ENCODE data around the gene GAB2. TPM values are rescaled to one million over a fixed set of nuclear protein-coding genes. Genes with fewer than 3 reads are reported as not detected.
"Not testable (repeated sequence)": the region's sequence is repeated elsewhere in the genome, so short reads cannot be mapped to it uniquely, and the experiment has no call there.

Gene GAB2
- total RNA-seq, 2 donors from 2014 or later: 6.5 to 11.4 TPM

DNA sequence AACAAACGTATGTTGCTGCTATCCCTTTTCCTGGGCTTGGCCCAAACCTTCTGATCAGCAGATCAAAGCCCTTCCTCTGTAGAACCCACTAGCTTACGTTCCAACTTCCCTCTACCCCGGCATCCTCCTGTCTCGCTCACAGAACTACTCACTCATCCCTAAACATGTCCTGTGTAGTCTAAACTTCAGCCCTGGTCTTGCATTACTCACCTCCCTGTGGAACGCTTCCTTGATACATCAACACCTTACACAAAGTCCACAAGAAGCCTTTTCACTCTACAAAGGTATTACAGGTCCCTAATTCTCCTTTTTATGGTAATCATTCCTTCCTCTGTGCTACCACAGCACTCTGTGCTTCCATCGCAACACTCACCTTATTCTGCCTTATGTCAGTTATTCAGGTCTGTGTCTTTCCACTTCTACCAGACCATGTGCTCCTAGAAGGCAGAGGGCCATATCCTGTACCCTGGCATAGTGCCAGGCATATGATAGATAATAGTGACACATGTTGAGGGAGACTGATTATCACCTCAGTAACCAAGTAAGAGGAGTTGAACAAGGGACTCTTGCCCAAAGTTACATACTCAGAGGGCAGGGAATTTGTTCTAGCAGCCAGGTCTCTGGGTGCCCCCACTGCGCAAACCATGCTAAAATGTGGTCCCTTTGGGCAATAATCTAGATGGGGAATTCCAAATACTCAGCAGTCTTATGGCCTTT lies 187.3 kb downstream of the GAB2 start:
- H3K27me3 Mint-ChIP-seq: no peaks in the 10 kb centered on the region
- no peaks in the 10 kb centered on the region for H3K9me3 Mint-ChIP-seq
- H3K36me3 Mint-ChIP-seq (ENCODE audit: low read depth): no peaks in the 10 kb centered on the region
- H3K4me3 Mint-ChIP-seq: no peak overlapping the region
- no peak overlapping the region for H3K27ac Mint-ChIP-seq
- no peak for ATAC-seq (replicated peaks)
- H3K4me1 Mint-ChIP-seq: no peaks in the 10 kb centered on the region

DNA sequence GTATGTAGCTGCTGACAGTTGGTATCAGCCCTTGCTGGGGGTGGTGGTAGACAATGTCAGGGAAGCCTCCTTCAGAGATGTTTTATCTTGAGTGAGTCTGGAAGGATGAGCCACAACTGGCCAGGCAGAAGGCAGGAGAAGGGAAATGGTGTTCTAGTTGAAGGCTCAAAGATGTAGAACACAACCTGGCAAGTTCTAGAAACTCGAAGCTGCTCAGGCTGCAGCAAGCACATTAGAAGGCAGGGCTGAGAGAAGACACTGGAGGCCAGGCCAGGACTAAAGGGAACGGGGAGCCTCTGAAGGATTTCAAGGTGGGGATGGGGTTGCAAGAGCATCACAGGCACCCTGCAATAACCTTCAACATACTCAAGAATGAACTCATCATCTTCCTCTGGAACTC lies 188.5 kb downstream of the GAB2 start:
- no peaks in the 10 kb centered on the region for H3K27me3 Mint-ChIP-seq

DNA sequence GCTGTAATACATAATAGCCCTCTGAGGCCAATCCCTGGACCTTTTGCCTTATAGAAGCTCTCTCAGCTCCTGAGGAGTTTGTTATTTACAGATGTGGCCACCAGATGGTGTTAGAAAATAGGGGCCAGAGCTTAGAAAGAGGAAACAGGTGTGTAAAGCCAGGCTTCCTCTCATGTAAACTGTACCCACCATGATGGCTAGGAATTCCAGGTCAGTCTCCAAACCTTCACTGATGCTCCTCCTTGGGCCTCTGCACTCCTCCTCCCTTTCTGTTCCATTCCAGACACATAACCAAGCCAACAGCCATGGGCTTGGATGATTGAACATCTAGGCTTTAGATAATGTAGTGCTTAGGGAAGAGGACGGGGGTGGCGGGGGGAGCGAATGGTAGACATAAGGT lies 189.2 kb downstream of the GAB2 start:
- no peaks in the 10 kb centered on the region for H3K36me3 Mint-ChIP-seq (ENCODE audit: low read depth)
- H3K27ac Mint-ChIP-seq: no peak overlapping the region
- no peaks in the 10 kb centered on the region for H3K4me1 Mint-ChIP-seq
- H3K9me3 Mint-ChIP-seq: no peaks in the 10 kb centered on the region
- ATAC-seq (replicated peaks): no peak
- no peaks in the 10 kb centered on the region for H3K27me3 Mint-ChIP-seq
- no peak overlapping the region for H3K4me3 Mint-ChIP-seq

More for the DNA sequence above, 188.5 kb downstream of the GAB2 start:
- Mint-ChIP-seq H3K4me1 (no peaks in the 10 kb centered on the region), H3K4me3 (no peak overlapping the region), H3K27ac (no peak overlapping the region), H3K36me3 (ENCODE audit: low read depth) (no peaks in the 10 kb centered on the region), H3K9me3 (no peaks in the 10 kb centered on the region)
- ATAC-seq (replicated peaks): no peak

DNA sequence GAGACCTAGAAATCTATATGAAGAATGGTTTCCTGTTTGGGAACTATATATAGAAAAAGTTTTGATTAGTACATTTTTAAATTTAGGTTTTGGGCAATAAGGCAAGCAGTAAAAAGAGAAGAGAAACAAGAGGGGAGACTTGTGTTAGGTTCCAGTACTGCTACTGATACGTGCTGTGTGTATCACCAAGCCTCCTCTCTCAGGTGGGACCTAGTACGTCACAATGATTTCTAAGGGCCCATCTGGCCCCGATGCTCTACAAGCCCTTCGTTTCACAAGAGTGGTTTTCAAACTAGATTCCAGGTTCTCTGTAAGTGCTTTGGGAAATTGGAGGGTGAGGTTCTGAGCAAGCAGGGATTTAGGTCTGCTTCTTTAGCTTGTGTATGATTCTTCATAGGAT lies 189.7 kb downstream of the GAB2 start:
- no peak overlapping the region for H3K4me3 Mint-ChIP-seq
- ATAC-seq (replicated peaks): no peak
- H3K27ac Mint-ChIP-seq: no peak overlapping the region
- H3K27me3 Mint-ChIP-seq: no peaks in the 10 kb centered on the region
- no peaks in the 10 kb centered on the region for H3K9me3 Mint-ChIP-seq
- no peaks in the 10 kb centered on the region for H3K36me3 Mint-ChIP-seq (ENCODE audit: low read depth)
- H3K4me1 Mint-ChIP-seq: no peaks in the 10 kb centered on the region

DNA sequence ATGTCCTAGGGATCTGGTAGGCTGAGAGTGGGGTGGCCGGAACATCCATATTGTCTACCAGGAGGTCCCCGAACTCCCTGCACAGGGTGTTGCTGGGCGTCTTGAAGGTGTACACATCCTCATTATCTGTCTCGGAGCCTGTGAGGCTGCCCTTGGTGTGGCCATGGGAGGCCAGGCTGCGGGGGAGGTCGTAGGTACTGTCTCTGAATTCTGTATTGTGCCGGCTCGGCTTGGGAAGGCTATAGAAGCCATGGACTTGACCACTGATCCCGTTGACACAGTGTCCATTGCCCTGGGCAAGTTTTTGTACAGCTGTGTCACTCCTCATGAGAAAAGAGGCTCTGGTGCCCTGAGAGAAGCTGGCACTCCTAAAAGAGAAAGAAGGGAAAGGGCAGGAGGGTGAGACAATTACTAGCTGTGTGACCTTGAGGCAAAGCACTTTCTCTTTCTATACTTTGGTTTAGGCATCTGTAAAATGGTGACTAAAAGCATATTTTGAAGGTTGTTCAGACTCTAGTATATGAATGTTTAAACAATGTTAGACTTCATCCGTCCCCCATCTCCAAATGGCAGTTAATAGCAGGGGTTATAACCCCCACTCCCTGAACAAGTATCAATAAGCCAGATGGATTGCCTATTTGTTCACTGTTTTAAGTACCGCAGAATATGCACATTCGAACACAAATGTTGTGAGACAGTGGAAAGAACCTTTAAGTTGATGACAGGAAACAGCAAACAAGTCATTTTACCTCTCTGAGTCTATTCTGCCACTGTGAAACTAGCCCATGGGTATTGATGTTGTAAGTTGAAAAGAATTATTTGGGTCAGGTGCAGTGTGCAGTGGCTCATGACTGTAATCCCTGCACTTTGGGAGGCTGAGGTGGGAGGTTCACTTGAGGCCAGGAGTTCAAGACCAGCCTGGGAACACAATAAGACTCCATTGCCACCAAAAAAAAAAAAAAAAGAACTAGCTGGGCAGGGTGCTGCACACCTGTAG lies 190.6 kb downstream of the GAB2 start:
- peak; percentile 82 for ATAC-seq (replicated peaks)
- no peaks in the 10 kb centered on the region for H3K27me3 Mint-ChIP-seq
- no peaks in the 10 kb centered on the region for H3K36me3 Mint-ChIP-seq (ENCODE audit: low read depth)
- no peak overlapping the region for H3K4me3 Mint-ChIP-seq
- peak overlapping the region; percentile 56 for H3K27ac Mint-ChIP-seq
- no peaks in the 10 kb centered on the region for H3K4me1 Mint-ChIP-seq
- no peaks in the 10 kb centered on the region for H3K9me3 Mint-ChIP-seq

DNA sequence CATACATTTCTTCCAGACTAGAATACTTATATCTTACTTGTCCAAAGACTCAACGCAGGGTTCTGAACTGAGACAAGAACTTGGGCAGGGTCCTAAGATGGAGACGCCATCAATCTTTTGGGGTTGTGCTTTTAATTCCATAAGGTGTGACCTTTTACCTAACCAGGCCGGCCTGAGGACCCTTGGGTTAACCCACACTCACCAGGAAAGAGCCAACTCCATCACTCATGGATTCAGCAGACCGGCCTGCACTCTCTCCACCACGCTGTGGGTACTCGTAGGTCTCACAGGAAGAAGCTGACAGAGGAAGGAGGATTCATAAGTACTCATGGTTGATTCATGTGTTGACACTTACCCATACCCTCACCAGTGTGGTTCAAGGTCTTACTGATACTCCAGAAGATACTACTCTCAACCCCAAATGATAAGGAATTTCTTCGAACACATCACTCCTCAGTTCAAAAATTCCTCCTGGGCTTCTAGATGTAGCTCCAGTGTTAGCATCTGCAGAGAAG lies 192.7 kb downstream of the GAB2 start:
- no peaks in the 10 kb centered on the region for H3K36me3 Mint-ChIP-seq (ENCODE audit: low read depth)
- no peaks in the 10 kb centered on the region for H3K9me3 Mint-ChIP-seq
- peak; percentile 52 for ATAC-seq (replicated peaks)
- H3K4me1 Mint-ChIP-seq: no peaks in the 10 kb centered on the region
- H3K27ac Mint-ChIP-seq: peak overlapping the region; percentile 7
- H3K4me3 Mint-ChIP-seq: no peak overlapping the region
- H3K27me3 Mint-ChIP-seq: no peaks in the 10 kb centered on the region

DNA sequence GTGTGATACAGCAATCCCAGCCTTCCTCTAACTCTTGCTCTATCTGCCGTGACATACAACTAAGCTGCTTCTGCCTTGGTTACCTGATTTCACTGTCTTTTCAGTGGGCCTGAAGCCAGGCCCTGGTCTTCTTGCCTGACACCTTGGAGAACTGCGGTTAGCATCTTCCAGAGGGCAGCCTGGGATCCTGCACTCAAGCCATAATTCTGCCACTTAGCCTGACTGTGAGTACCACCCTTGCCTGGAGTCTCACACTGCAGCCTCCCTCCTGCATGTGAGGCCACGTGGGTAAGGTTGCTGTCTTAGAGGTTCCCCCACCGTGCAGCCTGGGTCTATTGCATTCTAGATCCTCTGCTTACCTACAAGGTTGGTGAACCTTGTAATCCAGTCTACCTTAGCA lies 193.1 kb downstream of the GAB2 start:
- no peaks in the 10 kb centered on the region for H3K9me3 Mint-ChIP-seq
- no peaks in the 10 kb centered on the region for H3K4me1 Mint-ChIP-seq
- H3K27ac Mint-ChIP-seq: peak overlapping the region; percentile 7
- H3K27me3 Mint-ChIP-seq: no peaks in the 10 kb centered on the region
- H3K4me3 Mint-ChIP-seq: no peak overlapping the region
- ATAC-seq (replicated peaks): no peak
- H3K36me3 Mint-ChIP-seq (ENCODE audit: low read depth): no peaks in the 10 kb centered on the region

DNA sequence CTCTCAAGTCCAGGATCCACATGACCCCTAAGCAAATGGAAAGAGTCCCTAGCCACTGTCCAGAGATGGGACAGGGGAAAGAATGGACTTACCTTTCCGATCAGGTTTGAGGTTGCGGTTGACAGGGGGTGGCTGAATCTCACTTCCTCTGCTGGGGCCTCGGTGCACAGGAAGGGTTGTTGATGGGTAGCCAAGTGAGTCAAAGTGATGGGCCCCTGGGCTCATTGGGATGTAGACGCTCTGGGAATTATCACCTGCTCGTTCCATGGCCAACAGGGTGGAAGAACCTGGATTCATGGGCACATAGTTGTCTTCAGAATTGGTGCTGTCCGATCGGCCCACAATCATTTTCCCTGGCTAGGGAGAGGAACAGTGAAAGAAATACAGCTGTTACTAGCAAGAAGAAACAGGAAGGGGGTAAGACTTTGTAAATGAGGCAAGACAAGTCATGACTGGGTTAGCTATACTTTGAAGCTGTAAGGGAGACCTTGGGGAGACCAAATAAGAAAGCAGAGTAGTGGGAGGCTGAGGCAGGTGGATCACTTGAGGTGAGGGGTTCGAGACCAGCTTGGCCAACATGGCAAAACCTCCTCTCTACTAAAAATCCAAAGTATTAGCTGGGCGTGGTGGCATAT lies 194.2 kb downstream of the GAB2 start:
- no peak overlapping the region for H3K4me3 Mint-ChIP-seq
- no peaks in the 10 kb centered on the region for H3K4me1 Mint-ChIP-seq
- no peaks in the 10 kb centered on the region for H3K36me3 Mint-ChIP-seq (ENCODE audit: low read depth)
- H3K27ac Mint-ChIP-seq: no peak overlapping the region
- H3K9me3 Mint-ChIP-seq: no peaks in the 10 kb centered on the region
- no peak for ATAC-seq (replicated peaks)
- no peaks in the 10 kb centered on the region for H3K27me3 Mint-ChIP-seq

DNA sequence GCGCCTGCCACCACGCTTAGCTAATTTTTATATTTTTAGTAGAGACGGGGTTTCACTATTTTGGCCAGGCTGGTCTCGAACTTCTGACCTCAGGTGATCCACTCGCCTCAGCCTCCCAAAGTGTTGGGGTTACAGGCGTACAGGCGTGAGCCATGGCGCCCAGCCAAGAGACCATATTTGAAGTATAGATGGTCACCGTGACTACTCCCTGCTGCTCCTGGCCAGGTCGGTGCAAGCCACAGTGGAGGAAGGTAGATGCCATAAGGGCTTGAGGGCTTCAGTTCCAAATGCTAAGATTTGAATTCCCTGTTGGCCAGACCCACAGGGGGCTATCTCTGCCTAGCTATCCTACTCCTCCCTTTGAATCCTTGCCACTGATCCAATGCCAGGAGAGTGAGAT lies 194.9 kb downstream of the GAB2 start:
- not testable (repeated sequence) for H3K36me3 Mint-ChIP-seq (ENCODE audit: low read depth); H3K27ac Mint-ChIP-seq; H3K4me3 Mint-ChIP-seq; ATAC-seq (replicated peaks); H3K4me1 Mint-ChIP-seq; H3K27me3 Mint-ChIP-seq; H3K9me3 Mint-ChIP-seq

DNA sequence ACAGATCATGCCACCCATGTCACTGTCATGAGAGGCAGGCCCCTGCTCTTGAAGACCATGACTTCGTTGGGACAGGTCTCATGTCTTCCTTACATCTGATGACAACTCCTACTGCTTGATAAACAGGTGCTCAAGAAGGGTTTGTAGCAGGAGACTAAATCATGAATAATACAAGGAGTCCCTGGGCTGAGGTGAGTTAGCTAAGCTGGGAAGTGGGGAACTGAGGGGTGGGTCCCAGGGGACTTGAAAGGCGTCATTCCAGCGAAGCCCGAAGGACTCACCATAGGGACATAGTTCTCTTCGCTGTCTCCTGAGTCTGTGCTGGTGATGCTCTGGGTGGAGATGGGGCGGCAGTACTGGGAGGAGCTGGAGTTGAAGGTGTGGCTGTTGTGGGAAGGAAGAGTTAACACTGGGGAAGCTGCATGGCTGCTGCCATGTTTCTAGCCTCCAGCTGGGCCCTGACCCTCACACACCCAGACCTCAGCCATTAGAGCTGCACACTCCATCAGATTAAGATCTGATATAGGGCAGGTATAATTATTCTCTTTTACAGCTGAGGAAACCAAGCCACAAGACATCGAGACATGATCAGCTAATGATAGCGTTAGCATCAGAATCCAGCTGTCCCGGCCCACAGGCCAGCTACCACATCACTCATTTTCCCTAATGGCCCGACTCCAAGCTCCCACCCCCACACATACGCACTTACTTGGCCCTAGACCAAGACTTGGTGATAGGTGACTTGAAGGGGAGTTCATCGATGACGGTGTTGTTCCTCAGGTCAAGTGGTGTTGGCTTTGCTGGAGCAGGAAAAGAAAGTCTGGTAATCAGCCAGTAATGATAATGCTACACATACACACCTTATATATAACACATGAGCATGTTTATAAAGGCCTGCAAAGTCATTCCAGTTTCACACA lies 196.0 kb downstream of the GAB2 start:
- peak overlapping the region; percentile 52 for H3K27ac Mint-ChIP-seq
- H3K27me3 Mint-ChIP-seq: no peaks in the 10 kb centered on the region
- no peaks in the 10 kb centered on the region for H3K9me3 Mint-ChIP-seq
- no peak overlapping the region for H3K4me3 Mint-ChIP-seq
- no peaks in the 10 kb centered on the region for H3K4me1 Mint-ChIP-seq
- H3K36me3 Mint-ChIP-seq (ENCODE audit: low read depth): no peaks in the 10 kb centered on the region
- ATAC-seq (replicated peaks): no peak

DNA sequence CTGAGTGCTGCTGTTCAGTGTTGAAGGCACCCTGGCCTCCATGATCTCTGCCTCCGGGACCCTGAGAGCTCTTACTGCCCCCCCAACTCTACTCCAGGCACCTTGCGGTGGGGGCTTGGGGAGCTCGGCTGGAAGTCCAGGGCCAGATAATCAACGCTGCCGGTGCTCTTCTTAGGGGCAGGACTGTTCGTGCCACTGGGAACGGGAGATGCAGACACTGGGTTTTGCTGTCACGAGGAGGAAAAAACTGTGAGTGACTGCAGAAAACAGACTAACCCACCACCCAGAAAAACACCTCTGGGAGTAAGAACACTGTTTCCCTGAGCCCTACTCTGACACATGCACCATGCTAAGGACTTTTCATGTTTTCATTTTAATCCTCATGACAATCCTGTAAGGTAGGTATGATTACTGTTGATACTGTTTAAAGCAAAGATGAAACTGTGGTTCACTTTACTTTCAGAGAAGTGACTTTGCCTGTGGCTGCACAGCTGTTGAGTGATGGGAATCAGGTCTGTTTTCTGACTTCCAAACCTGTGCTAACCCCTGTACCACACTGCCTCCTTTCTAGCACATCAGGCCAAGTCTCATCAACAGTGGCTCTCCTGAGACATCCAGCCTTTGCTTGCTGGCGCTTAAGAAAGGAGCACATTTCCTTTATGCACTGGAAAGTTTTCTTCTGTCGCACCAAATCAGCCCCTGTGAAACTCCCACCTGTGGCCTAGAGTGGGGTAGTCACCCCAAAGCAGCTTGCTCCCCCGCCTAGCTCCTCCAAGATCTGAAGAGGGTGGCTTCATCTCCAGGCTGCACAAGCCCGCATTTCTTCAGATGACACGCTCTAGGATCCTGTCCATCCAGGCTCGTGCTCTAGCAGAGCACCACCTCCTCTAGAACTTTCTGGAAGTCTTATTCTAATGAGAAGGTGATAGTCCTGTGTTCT lies 197.1 kb downstream of the GAB2 start:
- Mint-ChIP-seq H3K4me1 (no peaks in the 10 kb centered on the region), H3K27ac (peak overlapping the region; percentile 52), H3K4me3 (no peak overlapping the region), H3K27me3 (no peaks in the 10 kb centered on the region), H3K36me3 (ENCODE audit: low read depth) (no peaks in the 10 kb centered on the region), H3K9me3 (no peaks in the 10 kb centered on the region)
- peak; percentile 30 for ATAC-seq (replicated peaks)

DNA sequence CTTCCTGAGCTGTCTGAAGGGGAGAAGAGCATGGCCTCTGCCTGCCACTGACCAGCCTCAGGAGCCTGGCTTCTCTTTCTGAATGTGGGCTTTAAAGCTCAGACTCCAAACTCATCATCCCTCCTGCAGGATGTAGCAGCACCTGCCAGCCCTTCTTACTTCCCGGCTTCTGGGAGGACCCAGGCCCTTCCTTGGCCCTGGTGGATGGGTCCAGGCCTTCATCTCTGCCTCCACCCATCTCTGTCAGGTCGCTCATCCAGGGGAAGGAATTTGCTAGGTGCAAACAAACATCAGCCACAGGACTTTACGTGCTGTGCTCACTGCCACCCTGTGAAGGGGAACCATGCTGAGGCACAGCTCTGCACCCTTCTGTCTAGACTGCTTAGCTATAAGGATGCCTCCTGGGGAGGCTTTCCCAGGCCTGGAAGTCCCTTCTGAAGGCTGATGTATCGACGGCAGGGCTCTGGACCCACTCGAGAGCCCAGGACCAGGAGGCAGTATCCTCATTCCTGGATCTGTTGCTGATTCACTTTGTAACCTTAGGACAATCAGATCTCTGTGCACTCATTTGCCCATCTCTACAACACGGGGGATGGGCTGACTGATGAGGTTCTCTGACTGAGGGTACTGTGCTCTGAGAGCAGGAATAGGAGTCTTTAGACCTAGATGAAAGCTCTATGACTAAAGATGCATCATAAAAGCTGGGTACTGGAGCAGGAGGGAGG lies 198.0 kb downstream of the GAB2 start:
- Mint-ChIP-seq H3K9me3 (no peaks in the 10 kb centered on the region), H3K4me1 (no peaks in the 10 kb centered on the region), H3K27me3 (no peaks in the 10 kb centered on the region), H3K4me3 (no peak overlapping the region), H3K27ac (no peak overlapping the region), H3K36me3 (ENCODE audit: low read depth) (no peaks in the 10 kb centered on the region)
- no peak for ATAC-seq (replicated peaks)
